ENCODE results near the gene DYRK1A.

DNA sequence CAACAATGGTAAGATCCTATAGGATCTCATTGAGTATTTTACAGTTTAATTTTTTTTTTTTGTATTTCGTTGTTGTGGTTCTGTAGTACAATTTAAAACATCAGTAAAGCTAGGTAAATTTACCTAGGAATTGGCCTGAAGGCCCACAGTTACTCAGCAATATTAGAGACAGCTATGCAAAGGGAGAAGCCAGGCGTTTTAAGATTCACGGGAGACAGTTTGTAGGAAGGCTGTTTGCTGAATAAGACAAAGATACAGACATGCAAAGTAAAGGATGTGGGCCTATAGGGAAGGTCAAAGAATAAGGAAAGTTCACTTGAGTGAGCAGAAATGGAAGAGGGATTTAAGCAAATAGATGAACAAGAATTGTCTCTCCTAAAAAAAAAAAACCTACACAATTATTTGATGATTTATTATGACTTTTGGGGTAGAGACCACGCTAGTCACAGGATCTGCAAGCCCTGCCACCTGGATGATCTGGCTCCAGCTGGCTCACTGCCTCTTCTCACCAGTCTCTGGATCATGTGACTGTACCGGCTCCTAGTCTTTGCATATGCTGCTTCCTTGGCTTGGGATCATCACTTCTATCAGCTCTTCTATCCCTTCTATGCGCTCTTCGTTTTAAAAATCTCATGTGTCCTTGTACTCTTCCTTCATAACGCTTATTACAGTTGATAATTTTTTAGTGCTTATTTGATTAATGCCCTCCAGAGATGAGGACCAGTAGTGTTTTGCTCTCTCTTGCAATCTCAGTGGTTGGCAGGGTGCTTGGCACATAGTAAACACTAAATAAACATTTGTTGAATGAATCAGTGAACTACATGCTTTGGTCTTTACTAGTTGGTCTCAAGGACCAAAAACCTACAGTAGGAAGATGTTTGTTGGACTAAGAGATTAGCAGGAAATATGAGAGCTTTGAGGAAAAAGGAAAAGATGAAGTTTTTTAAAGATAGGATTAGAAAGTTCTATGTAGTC, 14.1 kb downstream of the DYRK1A start:
- TF ChIP-seq, protein P1, sequence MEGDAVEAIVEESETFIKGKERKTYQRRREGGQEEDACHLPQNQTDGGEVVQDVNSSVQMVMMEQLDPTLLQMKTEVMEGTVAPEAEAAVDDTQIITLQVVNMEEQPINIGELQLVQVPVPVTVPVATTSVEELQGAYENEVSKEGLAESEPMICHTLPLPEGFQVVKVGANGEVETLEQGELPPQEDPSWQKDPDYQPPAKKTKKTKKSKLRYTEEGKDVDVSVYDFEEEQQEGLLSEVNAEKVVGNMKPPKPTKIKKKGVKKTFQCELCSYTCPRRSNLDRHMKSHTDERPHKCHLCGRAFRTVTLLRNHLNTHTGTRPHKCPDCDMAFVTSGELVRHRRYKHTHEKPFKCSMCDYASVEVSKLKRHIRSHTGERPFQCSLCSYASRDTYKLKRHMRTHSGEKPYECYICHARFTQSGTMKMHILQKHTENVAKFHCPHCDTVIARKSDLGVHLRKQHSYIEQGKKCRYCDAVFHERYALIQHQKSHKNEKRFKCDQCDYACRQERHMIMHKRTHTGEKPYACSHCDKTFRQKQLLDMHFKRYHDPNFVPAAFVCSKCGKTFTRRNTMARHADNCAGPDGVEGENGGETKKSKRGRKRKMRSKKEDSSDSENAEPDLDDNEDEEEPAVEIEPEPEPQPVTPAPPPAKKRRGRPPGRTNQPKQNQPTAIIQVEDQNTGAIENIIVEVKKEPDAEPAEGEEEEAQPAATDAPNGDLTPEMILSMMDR (conservative IDR thresholded peaks at IDR 0.05; ENCODE audit: low read length) = no peak
- TF ChIP-seq EZH2phosphoT487 (IDR thresholded peaks at IDR 0.05; ENCODE audit: borderline replicate concordance) = no peak
